Activated CD4-positive, CD25-positive, alpha-beta regulatory T cell treated with anti-CD3 and anti-CD28 coated beads, Interleukin-2, amount 50 U/mL, for 24 hours (primary cell): Measurements from ENCODE around the gene DZIP1L.
"Not testable (repeated sequence)": the region's sequence is repeated elsewhere in the genome, so short reads cannot be mapped to it uniquely, and the experiment has no call there.

Experiments
- ATAC-seq, 2 donors: fragments of 150-1000 bp; cut with Tn5 transposase; one replicate each; pipeline ENCODE4 v1.10.0; 2021; ENCODE audit warnings: mild to moderate bottlenecking in 1 of 2, moderate library complexity in 1 of 2

Gene DZIP1L

GRCh38 chr3:138114988-138115971, at the start of gene DZIP1L:
Gene DZIP1L (minus strand): TSS chr3:138115608. CDS start chr3:138103971, 11,637 bp downstream.
- ATAC-seq = peak; percentile 72 to 82

- no peak for ATAC-seq
These were observed 49.7 kb upstream of the DZIP1L start for GRCh38 chr3:138165061-138165460.

GRCh38 chr3:138157743-138158142, 42.3 kb upstream of the DZIP1L start:
- ATAC-seq = no peak

- ATAC-seq = no peak
These were observed 39.1 kb upstream of the DZIP1L start for GRCh38 chr3:138154534-138154933.

- ATAC-seq = no peak
These were observed 33.1 kb upstream of the DZIP1L start for GRCh38 chr3:138148503-138148902.

GRCh38 chr3:138142181-138142580, 26.8 kb upstream of the DZIP1L start:
- not testable (repeated sequence) for ATAC-seq

GRCh38 chr3:138140940-138141339, 25.5 kb upstream of the DZIP1L start:
- ATAC-seq = no peak

- no peak for ATAC-seq
These were observed 24.3 kb upstream of the DZIP1L start for GRCh38 chr3:138139691-138140090.

GRCh38 chr3:138137861-138138260, 22.5 kb upstream of the DZIP1L start:
- ATAC-seq = no peak

- ATAC-seq = no peak
These were observed 20.8 kb upstream of the DZIP1L start for GRCh38 chr3:138136201-138136600.

- no peak for ATAC-seq
These were observed 20.4 kb upstream of the DZIP1L start for GRCh38 chr3:138135833-138136194.

GRCh38 chr3:138135146-138135832, 19.9 kb upstream of the DZIP1L start:
- no peak for ATAC-seq

- ATAC-seq = no peak
These were observed 16.8 kb upstream of the DZIP1L start, which contains the start of gene A4GNT for GRCh38 chr3:138132239-138132638. Gene A4GNT (minus strand): TSS chr3:138132390. CDS start chr3:138131256, 1,134 bp downstream.

GRCh38 chr3:138127636-138128365, 12.4 kb upstream of the DZIP1L start:
- ATAC-seq = no peak

GRCh38 chr3:138125548-138126221, 10.3 kb upstream of the DZIP1L start:
- no peak for ATAC-seq

- ATAC-seq = no peak
These were observed 9.4 kb upstream of the DZIP1L start for GRCh38 chr3:138124706-138125355.

GRCh38 chr3:138124188-138124587, 8.8 kb upstream of the DZIP1L start:
- ATAC-seq = no peak

- ATAC-seq = no peak
These were observed 4.0 kb upstream of the DZIP1L start for GRCh38 chr3:138119423-138119766.

- peak; percentile 39 to 62 for ATAC-seq
These were observed 3.4 kb upstream of the DZIP1L start for GRCh38 chr3:138118612-138119422.

GRCh38 chr3:138114431-138114918, 933 bp downstream of the DZIP1L start:
- ATAC-seq = no peak

- ATAC-seq = no peak
These were observed 2.1 kb downstream of the DZIP1L start for GRCh38 chr3:138113326-138113725.
